Measurements from ENCODE around the gene HERC2. TPM values are rescaled to one million over a fixed set of nuclear protein-coding genes. Genes with fewer than 3 reads are reported as not detected.

The HERC2 gene
- total and polyA plus RNA-seq, 9 donors = 33.3 to 83.3 (median 48.9) TPM

DNA sequence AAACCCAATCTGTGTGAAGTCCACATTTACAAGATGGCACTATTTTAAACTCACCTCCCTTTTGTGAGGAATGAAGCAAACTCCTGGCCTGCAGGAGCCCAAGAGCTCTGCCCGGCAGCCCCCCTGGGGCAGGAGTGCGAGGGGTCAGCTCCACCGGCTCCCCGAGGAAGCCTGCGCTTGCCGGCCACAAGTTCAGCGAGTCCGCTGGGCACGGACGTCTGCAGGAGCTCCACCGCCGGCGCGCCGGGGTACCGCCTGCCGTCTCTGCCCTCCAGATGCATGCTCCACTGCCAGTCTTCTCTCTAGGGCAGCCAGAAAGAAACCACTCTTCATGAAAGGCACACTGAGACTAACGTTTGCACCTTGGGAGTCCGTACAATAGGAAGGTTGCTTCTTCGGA lies 240.4 kb downstream of the HERC2 start:
- WGBS, 3 donors = 94 to 96% (median 94%) methylated on average over 20 of the region's 20 CpGs
- H3K36me3 ChIP-seq = no peaks in the 10 kb centered on the region
- peaks cover 0 to 4% of the 10 kb centered on the region in 2 donors for H3K9me3 ChIP-seq
- TF ChIP-seq POLR2A (IDR thresholded peaks at IDR 0.05) (no peak), EP300 (IDR thresholded peaks at IDR 0.05) (no peak), CTCF (IDR thresholded peaks at IDR 0.05) (no peak)
- H3K4me3 ChIP-seq = no peak overlapping the region
- no peak for DNase-seq
- intact Hi-C loops (cut with DNase I) = no loop called here
- no peaks in the 10 kb centered on the region for H3K4me1 ChIP-seq (ENCODE audit: insufficient read depth)
- no peak overlapping the region for H3K27ac ChIP-seq
- H3K27me3 ChIP-seq = no peaks in the 10 kb centered on the region

- Histone ChIP-seq H3K9me3 (peaks cover 0 to 4% of the 10 kb centered on the region in 2 donors), H3K4me3 (no peak overlapping the region), H3K27me3 (no peaks in the 10 kb centered on the region), H3K36me3 (no peaks in the 10 kb centered on the region), H3K27ac (no peak overlapping the region), H3K4me1 (ENCODE audit: insufficient read depth) (no peaks in the 10 kb centered on the region)
- WGBS, 3 donors = 61 to 71% (median 69%) methylated on average over 8 of the region's 8 CpGs
- intact Hi-C loops (cut with DNase I) = no loop called here
- no peak for DNase-seq
- TF ChIP-seq EP300 (IDR thresholded peaks at IDR 0.05) = no peak
- TF ChIP-seq CTCF (IDR thresholded peaks at IDR 0.05) = no peak
- TF ChIP-seq POLR2A (IDR thresholded peaks at IDR 0.05) = no peak
Measured at GRCh38 chr15:28080386-28080785, 241.6 kb downstream of the HERC2 start.

DNA sequence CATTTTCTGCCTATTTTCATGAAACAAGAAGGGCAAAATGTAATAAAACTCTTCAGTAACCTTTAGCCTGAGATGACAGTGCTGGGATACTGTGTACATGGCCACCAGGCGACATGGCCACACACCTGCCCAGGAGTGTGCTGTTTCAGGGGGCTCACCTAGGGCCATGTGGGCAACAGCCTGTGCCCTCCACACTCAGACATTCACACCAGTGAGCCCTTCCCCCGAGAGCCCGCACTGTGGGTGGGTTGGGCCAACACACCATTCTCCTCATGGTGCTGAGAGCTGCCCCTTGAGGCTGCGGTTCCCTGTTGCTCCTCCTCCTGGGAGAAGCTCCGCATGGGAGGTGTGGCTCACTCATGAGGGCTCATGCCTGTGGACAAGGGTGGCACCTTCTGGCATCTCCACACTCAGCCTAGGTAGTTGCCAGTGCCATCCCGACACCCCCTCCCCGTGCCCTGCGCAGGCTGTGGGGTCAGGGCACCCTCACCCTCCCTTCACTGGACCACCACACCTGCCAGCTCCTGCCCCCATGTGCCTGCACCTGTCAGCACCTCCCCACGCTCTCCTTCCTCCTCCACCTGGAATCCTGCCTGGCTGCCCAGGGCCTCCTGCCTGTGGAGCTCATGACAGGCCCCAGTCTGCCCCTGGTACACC lies 242.5 kb downstream of the HERC2 start:
- DNase-seq = no peak
- Histone ChIP-seq H3K4me3 (no peak overlapping the region), H3K36me3 (no peaks in the 10 kb centered on the region), H3K27ac (no peak overlapping the region), H3K9me3 (peaks cover 0 to under 1% of the 10 kb centered on the region in 2 donors), H3K4me1 (ENCODE audit: insufficient read depth) (no peaks in the 10 kb centered on the region), H3K27me3 (no peaks in the 10 kb centered on the region)
- TF ChIP-seq CTCF (IDR thresholded peaks at IDR 0.05) (no peak), POLR2A (IDR thresholded peaks at IDR 0.05) (no peak), EP300 (IDR thresholded peaks at IDR 0.05) (no peak)
- WGBS, 3 donors = 76 to 89% (median 77%) methylated on average over 9 of the region's 9 CpGs
- intact Hi-C loops (cut with DNase I) = no loop called here

GRCh38 chr15:28078191-28078719 lies 243.7 kb downstream of the HERC2 start:
- intact Hi-C loops (cut with DNase I) = no loop called here
- TF ChIP-seq POLR2A (IDR thresholded peaks at IDR 0.05) (no peak), EP300 (IDR thresholded peaks at IDR 0.05) (no peak), CTCF (IDR thresholded peaks at IDR 0.05) (no peak)
- Histone ChIP-seq H3K27me3 (no peaks in the 10 kb centered on the region), H3K9me3 (no peaks in the 10 kb centered on the region), H3K4me3 (no peak overlapping the region), H3K27ac (no peak overlapping the region), H3K36me3 (no peaks in the 10 kb centered on the region), H3K4me1 (ENCODE audit: insufficient read depth) (no peaks in the 10 kb centered on the region)
- WGBS, 3 donors = 79 to 89% (median 85%) methylated on average over 1 of the region's 1 CpG
- no peak for DNase-seq

Measured in ovary (tissue), 9 donors.